NCI-H187 (cell line): ENCODE measurements around the gene GULP1.
"Not testable (repeated sequence)": the region's sequence is repeated elsewhere in the genome, so short reads cannot be mapped to it uniquely, and the experiment has no call there.

ENCODE experiments used
- DNase-seq, 2 experiments: peaks; one replicate each; lab custom pipeline; 2025; lab: John Stamatoyannopoulos, UW

Gene GULP1

DNA sequence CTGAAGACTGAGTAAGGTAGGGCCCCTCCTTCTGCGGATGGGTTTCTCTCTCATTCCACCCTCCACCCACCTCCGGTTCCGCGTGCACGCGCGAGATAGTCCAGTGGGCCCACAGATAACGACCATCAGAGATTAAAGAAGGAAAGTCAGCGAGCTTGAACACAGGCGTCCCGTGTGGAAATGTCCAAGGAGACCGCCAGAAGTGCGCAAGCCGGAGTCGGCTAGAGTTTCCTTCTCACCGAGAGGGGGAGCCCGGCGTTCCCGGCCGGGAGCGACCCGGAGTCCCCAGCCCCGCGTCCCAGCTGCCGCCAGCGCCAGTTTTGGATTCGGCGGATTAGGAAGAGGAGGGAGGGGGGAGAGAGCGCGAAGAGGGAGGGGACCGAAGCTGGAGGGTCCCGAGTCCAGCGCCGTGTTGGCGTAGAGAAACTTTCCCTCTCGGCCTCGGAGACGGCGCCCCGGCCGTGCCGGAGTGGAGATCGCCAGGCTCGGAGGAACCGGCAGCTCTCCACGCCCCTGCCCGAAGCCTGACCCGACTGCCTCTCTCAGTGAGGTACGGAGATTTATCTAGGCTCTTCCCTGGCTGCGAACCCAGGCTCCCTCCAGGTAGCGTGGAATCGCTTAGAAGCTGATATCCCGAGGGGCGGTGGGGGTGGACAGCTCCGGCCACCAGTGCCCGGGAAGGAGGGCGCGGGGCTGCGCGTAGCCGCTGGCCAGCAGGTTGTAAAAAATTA is at the start of gene GULP1:
TSS of gene GULP1 (plus strand) at position 258 of the 731 bp plus-strand sequence. CDS start 185,829 bp downstream, outside the sequence.
- DNase-seq = peak in 1 of 2 experiments; percentile 1

DNA sequence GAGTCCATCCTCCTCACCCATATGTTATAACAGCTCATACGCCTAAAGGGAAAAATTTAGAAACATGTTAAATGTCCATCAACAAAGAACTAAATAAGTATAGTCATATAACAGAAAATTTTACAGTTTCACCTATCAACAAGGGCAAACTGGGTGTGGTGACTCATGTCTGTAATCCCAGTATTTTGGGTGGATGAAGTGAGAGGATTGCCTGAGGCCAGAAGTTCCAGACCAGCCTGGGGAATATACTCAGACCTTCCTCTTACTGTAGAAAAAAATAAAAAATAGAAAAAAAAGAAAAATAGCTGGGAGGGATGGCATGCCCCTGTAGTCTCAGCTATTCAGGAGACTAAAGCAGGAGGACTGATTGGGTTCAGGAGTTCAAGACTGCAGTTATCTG is 48.3 kb upstream of the GULP1 start:
- DNase-seq = no peak

GRCh38 chr2:188244383-188244782 is 47.3 kb upstream of the GULP1 start:
- no peak for DNase-seq

GRCh38 chr2:188245230-188245629 is 46.4 kb upstream of the GULP1 start:
- no peak for DNase-seq

- DNase-seq = no peak
Observed at GRCh38 chr2:188248513-188248912, 43.2 kb upstream of the GULP1 start.

GRCh38 chr2:188251034-188251433 is 40.6 kb upstream of the GULP1 start:
- no peak for DNase-seq

DNA sequence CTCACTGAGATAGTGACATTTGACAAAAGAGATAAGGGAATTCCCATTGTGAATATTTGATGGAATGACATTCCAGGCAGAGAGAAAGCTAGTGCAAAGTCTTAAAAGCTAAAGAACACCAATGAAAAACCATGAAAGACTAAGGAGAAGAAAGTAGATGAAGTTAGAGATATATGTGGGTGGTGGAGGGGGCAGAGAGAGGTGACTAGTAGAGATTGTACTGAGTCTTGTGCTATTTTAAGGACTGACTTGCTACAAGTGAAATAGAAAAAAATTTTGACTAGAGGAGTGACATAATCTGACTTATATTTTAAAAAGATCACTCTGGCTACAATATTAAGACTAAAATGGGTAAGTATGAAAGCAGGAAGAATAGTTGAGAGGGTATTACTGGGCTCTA is 35.3 kb upstream of the GULP1 start:
- DNase-seq = no peak

GRCh38 chr2:188265315-188265714 is 26.4 kb upstream of the GULP1 start:
- no peak for DNase-seq

GRCh38 chr2:188267776-188268175 is 23.9 kb upstream of the GULP1 start:
- no peak for DNase-seq

GRCh38 chr2:188269004-188269403 is 22.7 kb upstream of the GULP1 start:
- no peak for DNase-seq

GRCh38 chr2:188272121-188272520 is 19.6 kb upstream of the GULP1 start:
- no peak for DNase-seq

DNA sequence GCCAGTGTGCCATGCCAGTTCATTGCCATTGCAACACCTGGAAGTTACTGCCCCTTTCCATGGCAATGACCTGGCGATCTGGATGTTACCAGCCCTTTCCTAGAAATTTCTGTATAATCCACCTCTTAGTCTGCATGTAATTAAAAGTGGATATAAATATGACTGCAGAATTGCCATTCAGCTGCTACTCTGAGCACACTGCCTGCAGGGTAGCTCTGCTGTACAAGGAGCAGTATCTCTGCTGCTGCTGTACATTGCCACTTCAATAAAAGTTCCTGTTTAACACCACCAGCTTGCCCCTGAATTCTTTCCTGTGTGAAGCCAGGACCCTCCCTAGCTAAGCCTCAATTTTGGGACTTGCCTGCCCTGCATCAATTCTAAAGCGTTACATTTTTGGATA is 17.4 kb upstream of the GULP1 start:
- no peak for DNase-seq

- no peak for DNase-seq
Observed at GRCh38 chr2:188276255-188276654, 15.4 kb upstream of the GULP1 start.

DNA sequence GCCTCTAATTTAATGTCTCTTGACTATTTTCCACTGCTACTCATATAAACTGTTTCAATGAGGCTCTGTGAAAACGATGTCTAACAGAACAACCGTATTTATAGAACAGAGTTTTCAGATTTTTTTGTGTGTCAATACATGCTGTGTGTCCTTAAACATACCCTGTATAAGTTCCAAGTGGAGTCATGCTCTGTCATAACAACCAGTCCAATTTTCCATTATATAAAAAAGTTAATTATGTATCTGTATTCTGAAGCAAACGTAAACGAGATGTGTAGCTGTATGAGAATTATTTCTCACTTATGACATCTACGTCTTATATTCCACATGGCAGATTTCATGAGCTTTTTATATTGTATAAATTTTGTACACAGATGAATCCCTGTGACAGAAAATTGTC is 13.9 kb upstream of the GULP1 start:
- no peak for DNase-seq

DNA sequence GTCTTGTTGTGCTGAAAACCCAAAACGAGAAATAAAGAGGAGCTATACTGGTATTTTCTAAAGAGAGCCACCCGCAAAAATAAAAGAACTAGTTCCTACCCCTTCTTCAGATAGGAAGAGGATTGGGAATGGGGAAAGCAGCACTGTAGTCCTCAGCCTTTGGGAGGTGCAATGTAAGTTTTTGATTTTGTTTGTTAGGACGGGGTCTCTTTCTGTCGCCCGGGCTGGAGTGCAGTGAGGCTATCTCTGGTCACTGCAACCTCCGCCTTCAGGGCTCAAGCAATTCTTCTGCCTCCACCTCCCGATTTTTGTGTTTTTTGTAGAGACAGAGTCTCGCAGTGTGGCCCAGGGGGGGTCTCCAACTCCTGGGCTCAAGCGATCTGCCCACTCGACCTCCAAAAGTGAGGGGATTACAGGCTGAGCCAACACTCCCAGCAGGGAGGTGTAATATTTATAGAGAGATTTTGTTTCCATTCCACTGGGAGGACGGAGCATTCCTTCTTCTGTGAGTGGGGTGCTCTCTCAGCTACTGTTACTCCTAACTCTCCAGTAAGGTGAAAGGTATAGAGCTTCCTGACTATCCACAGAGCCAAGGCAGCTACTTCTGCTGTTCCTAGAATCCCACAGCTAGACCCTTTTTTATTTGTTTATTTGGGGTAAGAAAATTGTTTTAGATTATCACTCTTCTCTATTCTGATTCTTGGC is 13.1 kb upstream of the GULP1 start:
- DNase-seq = no peak

DNA sequence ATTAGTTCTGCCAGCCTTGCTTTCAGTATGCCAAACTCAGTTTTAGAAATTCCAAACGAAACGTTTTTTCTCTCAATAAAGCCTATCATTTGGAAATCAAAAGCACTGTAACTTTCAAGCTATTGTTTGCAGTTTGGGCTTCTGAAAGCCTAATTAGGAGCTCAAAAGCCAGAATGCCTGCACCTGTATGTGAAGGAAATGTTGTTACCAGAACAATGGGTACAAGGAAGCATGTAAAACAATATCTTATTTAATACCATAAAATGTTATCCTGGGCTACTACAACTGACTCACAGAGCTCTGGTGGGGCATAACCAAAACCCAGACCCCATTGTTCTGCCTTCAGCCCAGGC is 12.6 kb upstream of the GULP1 start:
- DNase-seq = no peak

GRCh38 chr2:188280811-188281222 is 10.9 kb upstream of the GULP1 start:
- DNase-seq = no peak

GRCh38 chr2:188282907-188283306 is 8.8 kb upstream of the GULP1 start:
- no peak for DNase-seq

- DNase-seq = not testable (repeated sequence)
Observed at GRCh38 chr2:188284251-188284650, 7.4 kb upstream of the GULP1 start.

DNA sequence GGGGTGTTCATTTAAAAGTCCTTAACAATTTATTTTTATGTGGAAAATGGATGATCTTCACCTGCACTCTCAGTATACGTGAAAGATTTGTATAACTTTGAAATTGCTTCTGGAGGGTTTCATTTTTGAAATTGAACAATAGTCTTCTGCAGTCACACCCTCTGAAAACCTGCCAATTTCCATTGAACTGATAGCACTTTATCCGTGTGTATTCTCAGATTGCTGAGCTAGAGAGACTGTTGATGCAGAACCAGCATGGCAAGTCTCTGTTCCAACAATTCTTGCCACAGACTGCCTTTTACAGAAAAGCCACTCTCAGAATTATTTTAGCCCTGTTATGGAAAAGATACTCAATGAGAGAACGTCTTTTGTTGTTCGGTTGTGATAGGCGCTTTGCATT is 6.6 kb upstream of the GULP1 start:
- DNase-seq = no peak

DNA sequence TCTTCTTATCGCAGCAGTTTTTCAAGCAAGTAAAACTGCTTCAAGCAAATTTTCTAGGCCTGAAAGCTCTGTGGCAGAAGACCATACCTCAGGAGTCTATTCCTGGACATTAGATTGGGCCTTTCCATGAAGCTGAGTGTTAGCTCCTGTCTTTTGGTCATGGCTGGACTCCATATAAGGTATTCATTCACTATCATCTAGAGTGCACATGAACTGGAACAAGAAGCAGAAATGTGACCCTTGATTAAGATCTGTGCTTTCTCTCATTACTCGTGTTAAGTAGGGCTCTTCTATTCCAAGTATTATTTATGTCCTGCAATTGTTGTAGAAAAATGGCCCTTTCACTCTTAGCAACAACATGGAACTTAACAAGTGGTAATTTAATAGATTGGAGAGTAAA is 5.9 kb upstream of the GULP1 start:
- no peak for DNase-seq

DNA sequence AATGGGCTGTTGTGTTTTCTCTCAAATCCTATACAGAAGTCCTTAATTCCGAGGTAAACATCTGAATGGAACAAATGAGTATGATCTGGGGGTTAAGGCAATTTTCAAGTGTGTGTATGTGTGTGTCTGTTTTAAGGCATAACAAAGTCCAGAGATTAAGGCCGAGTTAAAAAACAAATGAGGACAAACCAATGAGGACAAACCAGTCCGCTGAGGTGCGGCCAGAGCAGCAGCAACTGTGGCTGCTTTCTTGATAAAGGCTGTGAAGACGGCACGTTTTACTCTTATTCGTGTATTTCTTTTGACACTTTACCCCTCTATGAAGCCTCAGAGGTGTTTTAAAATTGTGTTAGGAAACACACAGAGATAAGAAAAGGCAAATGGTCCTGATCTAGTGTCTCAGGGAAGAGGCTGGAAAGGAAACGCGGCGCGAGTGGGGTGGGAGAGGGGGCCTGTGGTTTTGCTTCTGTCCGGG is 495 bp upstream of the GULP1 start:
- DNase-seq = no peak

- no peak for DNase-seq
Observed at GRCh38 chr2:188292348-188293239, 920 bp downstream of the GULP1 start.
